ENCODE measurements around the gene SMIM3.

DNA sequence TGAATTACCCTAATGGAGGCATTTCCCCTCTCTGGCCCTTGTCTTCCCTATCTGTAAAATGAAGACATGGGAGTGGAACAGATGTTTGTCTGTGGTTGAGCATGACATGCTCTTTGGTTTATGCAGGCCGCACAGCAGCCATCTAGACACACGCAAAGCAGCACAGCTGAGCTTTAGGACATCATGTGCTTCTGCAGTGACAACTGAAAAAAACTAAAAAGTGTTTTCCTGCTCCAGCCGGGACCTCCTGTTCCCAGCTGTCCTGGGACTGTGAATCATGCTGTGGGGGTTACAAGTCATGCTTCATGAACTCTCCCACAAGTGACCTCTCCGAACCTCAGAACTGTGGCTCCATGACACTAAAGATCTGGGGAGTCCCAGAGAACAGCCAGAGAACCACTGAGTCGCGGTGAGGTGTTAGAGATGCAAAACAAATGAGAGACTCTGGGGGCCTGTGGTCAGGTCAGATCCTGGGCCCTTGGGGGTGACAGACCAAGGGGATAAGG lies 1.7 kb downstream of the SMIM3 start:
- TF ChIP-seq, protein P1, sequence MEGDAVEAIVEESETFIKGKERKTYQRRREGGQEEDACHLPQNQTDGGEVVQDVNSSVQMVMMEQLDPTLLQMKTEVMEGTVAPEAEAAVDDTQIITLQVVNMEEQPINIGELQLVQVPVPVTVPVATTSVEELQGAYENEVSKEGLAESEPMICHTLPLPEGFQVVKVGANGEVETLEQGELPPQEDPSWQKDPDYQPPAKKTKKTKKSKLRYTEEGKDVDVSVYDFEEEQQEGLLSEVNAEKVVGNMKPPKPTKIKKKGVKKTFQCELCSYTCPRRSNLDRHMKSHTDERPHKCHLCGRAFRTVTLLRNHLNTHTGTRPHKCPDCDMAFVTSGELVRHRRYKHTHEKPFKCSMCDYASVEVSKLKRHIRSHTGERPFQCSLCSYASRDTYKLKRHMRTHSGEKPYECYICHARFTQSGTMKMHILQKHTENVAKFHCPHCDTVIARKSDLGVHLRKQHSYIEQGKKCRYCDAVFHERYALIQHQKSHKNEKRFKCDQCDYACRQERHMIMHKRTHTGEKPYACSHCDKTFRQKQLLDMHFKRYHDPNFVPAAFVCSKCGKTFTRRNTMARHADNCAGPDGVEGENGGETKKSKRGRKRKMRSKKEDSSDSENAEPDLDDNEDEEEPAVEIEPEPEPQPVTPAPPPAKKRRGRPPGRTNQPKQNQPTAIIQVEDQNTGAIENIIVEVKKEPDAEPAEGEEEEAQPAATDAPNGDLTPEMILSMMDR (IDR thresholded peaks at IDR 0.05; ENCODE audit: poor library complexity) = no peak
- no peak for TF ChIP-seq EZH2phosphoT487 (IDR thresholded peaks at IDR 0.05; ENCODE audit: low read depth, severe bottlenecking, unreplicated experiment)

Measured in hepatocyte (in vitro differentiated cells).